GM23248 (cell line): ENCODE data around the gene SH3BGR. TPM values are rescaled to one million over a fixed set of nuclear protein-coding genes. Genes with fewer than 3 reads are reported as not detected.

Source experiments
- DNase-seq: peaks from one replicate; pipeline ENCODE4 v3.0.0-alpha.2; 2015
- H2AFZ ChIP-seq: fragments of 200-600 bp; sonication (generic); 2 replicates; pipeline ENCODE4 v1.6.1; 2016; ENCODE audit warnings: antibody characterized with exemption
- H3F3A ChIP-seq: fragments of 200-600 bp; sonication (generic); 2 replicates; pipeline ENCODE4 v1.6.1; 2016; ENCODE audit warnings: mild to moderate bottlenecking, antibody characterized with exemption, mixed run types; ENCODE audit not compliant: insufficient read depth
- H3K27ac ChIP-seq: fragments of 200-600 bp; sonication (generic); 2 replicates; pipeline ENCODE4 v1.5.1; 2016; ENCODE audit warnings: mild to moderate bottlenecking
- H3K27me3 ChIP-seq: fragments of 200-600 bp; sonication (generic); replicated peaks from 2 replicates; pipeline ENCODE4 v1.6.1; 2016; ENCODE audit warnings: mild to moderate bottlenecking; ENCODE audit not compliant: insufficient read depth
- H3K36me3 ChIP-seq: fragments of 200-600 bp; sonication (generic); 2 replicates; pipeline ENCODE4 v1.6.1; 2016; ENCODE audit warnings: low read depth, mild to moderate bottlenecking
- H3K4me1 ChIP-seq: fragments of 200-600 bp; sonication (generic); 2 replicates; pipeline ENCODE4 v1.6.1; 2016; ENCODE audit warnings: mild to moderate bottlenecking; ENCODE audit not compliant: insufficient read depth
- H3K4me2 ChIP-seq: fragments of 200-600 bp; sonication (generic); one replicate; pipeline ENCODE4 v1.6.1; 2016; ENCODE audit warnings: mild to moderate bottlenecking; ENCODE audit not compliant: unreplicated experiment
- H3K4me3 ChIP-seq: fragments of 200-600 bp; sonication (generic); 2 replicates; pipeline ENCODE4 v1.5.1; 2016; ENCODE audit warnings: mild to moderate bottlenecking
- H3K79me2 ChIP-seq: fragments of 200-600 bp; sonication (generic); 2 replicates; pipeline ENCODE4 v1.6.1; 2016; ENCODE audit warnings: mild to moderate bottlenecking; ENCODE audit not compliant: insufficient read depth
- H3K9ac ChIP-seq: fragments of 200-600 bp; sonication (generic); 2 replicates; pipeline ENCODE4 v1.6.1; 2016; ENCODE audit warnings: mild to moderate bottlenecking
- H3K9me2 ChIP-seq: fragments of 200-600 bp; sonication (generic); 2 replicates; pipeline ENCODE4 v1.6.1; 2016; ENCODE audit warnings: mixed run types, mild to moderate bottlenecking, moderate library complexity; ENCODE audit not compliant: insufficient read depth
- H3K9me3 ChIP-seq: fragments of 200-600 bp; sonication (generic); one replicate; pipeline ENCODE4 v1.6.1; 2017; ENCODE audit warnings: low read depth
- H4K20me1 ChIP-seq: fragments of 200-600 bp; sonication (generic); 2 replicates; pipeline ENCODE4 v1.6.0; 2016; ENCODE audit not compliant: insufficient read depth
- EZH2 ChIP-seq: fragments of 200-600 bp; sonication (generic); IDR thresholded peaks from 2 replicates; pipeline ENCODE4 v1.6.1; 2018; ENCODE audit warnings: antibody characterized with exemption, mild to moderate bottlenecking; ENCODE audit not compliant: insufficient read depth, poor library complexity, severe bottlenecking
- EZH2phosphoT487 ChIP-seq: fragments of 200-600 bp; sonication (generic); IDR thresholded peaks from 2 replicates; pipeline ENCODE4 v1.6.1; 2018; ENCODE audit warnings: antibody characterized with exemption, moderate library complexity, mild to moderate bottlenecking, low read depth; ENCODE audit not compliant: insufficient read depth
- WGBS, 2 experiments: methylation state at CpG; one replicate each; pipeline ENCODE4 v1.1.6; 2015 to 2017; ENCODE audit warnings: low lambda C conversion rate in 2 of 2, low coverage in 1 of 2; ENCODE audit errors: missing lambda C conversion rate in 2 of 2; 5-methylcytosine and 5-hydroxymethylcytosine counted together
- in situ Hi-C: fragments of 300-500 bp; cut with MboI; formaldehyde crosslinking; loops from 2 replicates; pipeline ENCODE4 v1.15.0; 2020
- polyA plus RNA-seq: library from polyadenylated mRNA; unstranded; fragments of >200 nt; fragmentation: Nextera tagmentation; extraction: Ambion mirVana; gene quantifications from 2 replicates; pipeline ENCODE4 v1.2.1, GENCODE V29; 2016
- total RNA-seq: library from RNA; depleted of rRNA; stranded (reverse); fragments of >200 nt; shearing (Covaris generic); gene quantifications from 2 replicates; pipeline ENCODE4 v1.2.3, GENCODE V29; 2014

SH3BGR gene
- total and polyA plus RNA-seq, 2 experiments from 2014 or later: 4.4 to 5.7 TPM

- in situ Hi-C loops: no loop called here
- no peak for DNase-seq
- no peaks in the 10 kb centered on the region for H3K9me3 ChIP-seq
- no peak for TF ChIP-seq EZH2phosphoT487
- no peak for TF ChIP-seq EZH2
- peaks cover 7% of the 10 kb centered on the region; the same call in 1 of the 2 replicates for H3K4me1 ChIP-seq
- no peak overlapping the region for H3K27ac ChIP-seq
- H3K27me3 ChIP-seq: no peaks in the 10 kb centered on the region
- no peak overlapping the region for H3K4me2 ChIP-seq
- no peak overlapping the region for H3K9ac ChIP-seq
- 8 to 11% methylated on average over 1 of the region's 1 CpG for whole genome bisulfite sequencing, 2 experiments
- H3F3A ChIP-seq: peaks cover 11% of the 10 kb centered on the region; the same call in 1 of the 2 replicates
- no peaks in the 10 kb centered on the region for H3K9me2 ChIP-seq
- H2AFZ ChIP-seq: no peak overlapping the region
- no peaks in the 10 kb centered on the region for H3K36me3 ChIP-seq
- H3K4me3 ChIP-seq: no peak overlapping the region
- H3K79me2 ChIP-seq: no peaks in the 10 kb centered on the region
- H4K20me1 ChIP-seq: no peaks in the 10 kb centered on the region
Observed at GRCh38 chr21:39439232-39439631, 12.5 kb upstream of the SH3BGR start.

DNA sequence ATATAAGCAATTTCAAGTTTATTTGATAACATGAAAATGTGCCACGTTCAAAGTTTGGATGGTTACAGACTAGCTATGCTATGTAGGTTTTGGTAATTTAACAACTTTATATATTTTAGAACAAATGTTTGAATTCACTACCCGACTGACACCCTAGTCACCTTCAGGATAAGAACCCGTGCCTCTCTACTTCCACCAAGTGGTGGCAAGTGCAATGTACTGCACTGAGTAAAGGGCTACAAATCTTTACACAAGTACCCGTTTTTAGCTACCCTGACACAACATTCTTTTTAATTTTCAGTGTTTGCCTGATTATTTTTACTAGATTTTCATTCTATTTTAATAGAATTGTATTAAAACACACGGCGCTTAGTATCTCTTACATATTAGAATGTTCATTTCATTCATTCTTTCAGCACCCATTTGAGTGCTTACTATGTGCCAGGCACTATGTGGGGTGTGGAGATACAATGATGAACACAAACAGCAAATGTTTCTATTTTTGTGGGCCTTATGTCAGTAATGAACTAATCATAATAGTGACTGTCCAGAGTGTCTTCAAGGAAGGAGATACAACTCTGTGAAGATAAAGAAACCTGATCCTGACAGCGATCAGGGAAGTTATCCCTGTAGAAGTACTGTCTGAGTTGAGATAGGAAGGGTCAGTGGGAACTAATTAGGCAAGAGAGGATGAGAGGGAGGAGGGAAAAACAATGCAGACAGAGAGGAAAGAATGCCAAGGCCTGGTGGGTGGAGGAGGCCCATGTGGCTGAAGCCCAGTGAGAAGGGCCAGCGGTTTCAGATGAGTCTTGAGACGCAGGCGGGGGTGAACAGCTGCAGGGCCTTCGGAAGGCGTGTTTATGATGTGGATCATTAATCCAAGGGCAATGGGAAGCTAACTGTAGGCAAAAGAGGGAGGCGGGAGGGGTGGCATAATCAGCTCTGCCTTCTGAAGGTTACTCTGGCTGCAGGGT is 10.0 kb upstream of the SH3BGR start:
- Histone ChIP-seq H3K9me3 (no peaks in the 10 kb centered on the region), H4K20me1 (no peaks in the 10 kb centered on the region), H3K79me2 (peaks cover 6% of the 10 kb centered on the region), H3K27ac (no peak overlapping the region), H3F3A (0 out of 2 replicates have a peak, but pooled peaks cover 10% of the 10 kb centered on the region), H3K4me1 (peaks cover 18% of the 10 kb centered on the region), H3K36me3 (no peaks in the 10 kb centered on the region), H3K9ac (no peak overlapping the region), H3K4me3 (no peak overlapping the region), H3K9me2 (no peaks in the 10 kb centered on the region), H2AFZ (no peak overlapping the region), H3K27me3 (no peaks in the 10 kb centered on the region), H3K4me2 (no peak overlapping the region)
- DNase-seq: peak; percentile 77
- no peak for TF ChIP-seq EZH2phosphoT487
- no peak for TF ChIP-seq EZH2
- WGBS, 2 experiments: 31 to 32% methylated on average over 13 of the region's 13 CpGs
- in situ Hi-C loops: no loop called here

DNA sequence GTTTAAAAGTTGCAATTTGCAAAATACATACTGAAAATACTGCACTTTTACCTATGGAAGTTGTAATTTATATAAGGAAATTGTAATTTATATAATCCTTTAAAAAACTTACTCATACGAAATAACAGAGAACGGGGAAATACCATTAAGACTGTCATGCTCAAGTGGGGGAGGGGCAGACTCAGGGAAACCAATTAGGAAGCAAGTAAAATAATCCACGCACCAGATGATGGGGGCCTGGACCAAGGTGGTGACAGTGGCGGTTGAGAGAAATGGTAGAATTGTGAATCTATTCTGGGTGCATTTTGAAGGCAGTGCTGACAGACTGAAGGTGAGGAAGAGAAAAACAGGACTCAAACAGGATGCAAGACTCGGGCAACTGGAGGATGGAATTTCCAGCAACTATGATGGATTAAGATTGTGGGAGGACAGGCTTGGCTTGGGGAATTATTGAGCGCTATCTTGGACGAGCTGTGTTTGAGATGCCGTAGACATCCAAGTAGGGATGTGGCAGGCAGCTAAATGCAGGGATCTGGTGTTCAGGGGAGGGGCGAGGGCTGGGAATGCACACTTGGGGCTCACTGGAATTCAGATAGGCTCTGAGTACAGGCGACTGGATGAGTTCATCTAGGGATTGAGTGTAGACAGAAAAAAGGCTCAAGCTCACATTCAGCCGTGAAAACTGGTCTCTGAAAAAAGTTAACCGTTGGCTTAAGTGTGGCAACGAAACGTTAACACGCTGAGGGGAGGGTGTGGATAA is 7.2 kb upstream of the SH3BGR start:
- Histone ChIP-seq H3K9ac (peak overlapping the region; percentile 96), H2AFZ (peak overlapping the region; percentile 94), H3K36me3 (no peaks in the 10 kb centered on the region), H3K27ac (peak overlapping the region; percentile 90), H3K4me1 (peaks cover 18% of the 10 kb centered on the region), H3K4me2 (peak overlapping the region; percentile 87), H3K9me3 (no peaks in the 10 kb centered on the region), H3K9me2 (no peaks in the 10 kb centered on the region), H4K20me1 (no peaks in the 10 kb centered on the region), H3K4me3 (peak overlapping the region; percentile 93), H3F3A (0 out of 2 replicates have a peak, but pooled peaks cover 10% of the 10 kb centered on the region), H3K27me3 (no peaks in the 10 kb centered on the region), H3K79me2 (peaks cover 6% of the 10 kb centered on the region)
- no peak for TF ChIP-seq EZH2
- no peak for TF ChIP-seq EZH2phosphoT487
- in situ Hi-C loops: no loop called here
- DNase-seq: peak; percentile 75
- 7 to 8% methylated on average over 15 of the region's 15 CpGs for WGBS, 2 experiments
